ENCODE data around the gene HLA-DPB1. TPM values are rescaled to one million over a fixed set of nuclear protein-coding genes. Genes with fewer than 3 reads are reported as not detected.

The HLA-DPB1 gene
- 100 to 1,000 TPM; 206 to 326 TPM for total RNA-seq
- 10 to 100 TPM; 15.2 to 30.3 (median 24.1) TPM for polyA plus RNA-seq (ENCODE audit: insufficient read length in 6 of 6)
- long read RNA-seq, donor 1, transcript HLA-DPB1-211 (6 exons, 1,560 nt), result major isoform, 13 of 53 reads
- long read RNA-seq, donor 1, partial matches to known transcripts, result 34 of 53 reads
- long read RNA-seq, donor 1, other reads (novel, unspliced or antisense), result 0 of 53 reads
- long read RNA-seq, donor 2, transcript HLA-DPB1-211 (6 exons, 1,560 nt), result major isoform, 6 of 25 reads
- long read RNA-seq, donor 2, partial matches to known transcripts, result 17 of 25 reads
- long read RNA-seq, donor 2, other reads (novel, unspliced or antisense), result 0 of 25 reads
- long read RNA-seq, donor 3, transcript HLA-DPB1-211 (6 exons, 1,560 nt), result major isoform, 10 of 21 reads
- long read RNA-seq, donor 3, partial matches to known transcripts, result 10 of 21 reads
- long read RNA-seq, donor 3, other reads (novel, unspliced or antisense), result 0 of 21 reads
- long read RNA-seq, donor 4, transcript HLA-DPB1-211 (6 exons, 1,560 nt), result major isoform, 374 of 446 reads
- long read RNA-seq, donor 4, partial matches to known transcripts, result 14 of 446 reads
- long read RNA-seq, donor 4, other reads (novel, unspliced or antisense), result 58 of 446 reads
- long read RNA-seq, donor 5, transcript HLA-DPB1-211 (6 exons, 1,560 nt), result major isoform, 18 of 59 reads
- long read RNA-seq, donor 5, partial matches to known transcripts, result 35 of 59 reads
- long read RNA-seq, donor 5, other reads (novel, unspliced or antisense), result 0 of 59 reads
- long read RNA-seq, donor 6, transcript HLA-DPB1-211 (6 exons, 1,560 nt), result major isoform, 5 of 21 reads
- long read RNA-seq, donor 6, partial matches to known transcripts, result 16 of 21 reads
- long read RNA-seq, donor 6, other reads (novel, unspliced or antisense), result 0 of 21 reads
- long read RNA-seq, donor 7, partial matches to known transcripts, result 12 of 13 reads
- long read RNA-seq, donor 7, other reads (novel, unspliced or antisense), result 0 of 13 reads
- long read RNA-seq, donor 8, transcript HLA-DPB1-211 (6 exons, 1,560 nt), result major isoform, 8 of 35 reads
- long read RNA-seq, donor 8, partial matches to known transcripts, result 27 of 35 reads
- long read RNA-seq, donor 8, other reads (novel, unspliced or antisense), result 0 of 35 reads
- long read RNA-seq, donor 9, result 0 reads
- long read RNA-seq, donor 10, transcript HLA-DPB1-211 (6 exons, 1,560 nt), result major isoform, 373 of 461 reads
- long read RNA-seq, donor 10, partial matches to known transcripts, result 4 of 461 reads
- long read RNA-seq, donor 10, other reads (novel, unspliced or antisense), result 84 of 461 reads
- long read RNA-seq, donor 11, partial matches to known transcripts, result 6 of 6 reads
- long read RNA-seq, donor 11, other reads (novel, unspliced or antisense), result 0 of 6 reads
- long read RNA-seq, donor 12, partial matches to known transcripts, result 19 of 21 reads
- long read RNA-seq, donor 12, other reads (novel, unspliced or antisense), result 0 of 21 reads

GRCh38 chr6:33075568-33076405, at the start of gene HLA-DPB1:
Gene HLA-DPB1 (plus strand): TSS chr6:33075990. CDS start chr6:33076042, 52 bp downstream.
- Histone ChIP-seq H3K4me3 (peak within 1 kb of the TSS; percentile 26 to 49), H3K27ac (peak within 1 kb of the TSS; percentile 66 to 83), H3K4me1 (peaks cover 0 to 56% of the 10 kb centered on the region in 2 donors), H3K27me3 (no peaks in the 10 kb centered on the region), H3K9me3 (no peaks in the 10 kb centered on the region), H3K36me3 (no peaks in the 10 kb centered on the region)
- ATAC-seq, result peak; percentile 92
- no peak for TF ChIP-seq CTCF (IDR thresholded peaks at IDR 0.05)
- peak in 2 of 4 donors; percentile 15 to 33 for DNase-seq
- intact Hi-C loops (cut with DNase I), result loop anchor here in 1 of 2 donors (5.0 kb wide), 1 partner anchor 58 kb away; no protein-coding TSS in a partner anchor

GRCh38 chr6:33028220-33028849, 47.5 kb upstream of the HLA-DPB1 start:
- no peaks in the 10 kb centered on the region for H3K36me3 ChIP-seq
- peak; percentile 25 for ATAC-seq
- peak overlapping the region; percentile 76 to 80 for H3K27ac ChIP-seq
- H3K4me1 ChIP-seq, result peaks cover 0 to 22% of the 10 kb centered on the region in 2 donors
- H3K27me3 ChIP-seq, result no peaks in the 10 kb centered on the region
- H3K4me3 ChIP-seq, result no peak overlapping the region
- TF ChIP-seq CTCF (IDR thresholded peaks at IDR 0.05), result no peak
- intact Hi-C loops (cut with DNase I), result no loop called here
- DNase-seq, result no peak
- H3K9me3 ChIP-seq, result no peaks in the 10 kb centered on the region

- ATAC-seq (peak; percentile 98), DNase-seq (peak in 2 of 4 donors; percentile 22 to 68)
- Histone ChIP-seq H3K36me3 (no peaks in the 10 kb centered on the region), H3K9me3 (no peaks in the 10 kb centered on the region), H3K27me3 (no peaks in the 10 kb centered on the region), H3K4me3 (no peak overlapping the region), H3K4me1 (peaks cover 0 to 22% of the 10 kb centered on the region in 2 donors), H3K27ac (peak overlapping the region; percentile 76 to 80)
- intact Hi-C loops (cut with DNase I), result no loop called here
- no peak for TF ChIP-seq CTCF (IDR thresholded peaks at IDR 0.05)
These were observed 46.2 kb upstream of the HLA-DPB1 start for GRCh38 chr6:33029328-33030184.

Measured in left lung (tissue), 14 donors.